HG03039 (cell line): Measurements from ENCODE around the gene DNAJC28.
"Not testable (repeated sequence)": the region's sequence is repeated elsewhere in the genome, so short reads cannot be mapped to it uniquely, and the experiment has no call there.

Source experiments
- ATAC-seq: cut with Tn5 transposase; IDR thresholded peaks from one replicate; pipeline ENCODE4 v1.9.1; 2021; ENCODE audit warnings: mild to moderate bottlenecking, moderate library complexity; ENCODE audit not compliant: unreplicated experiment

DNAJC28 gene

GRCh38 chr21:33491373-33492102 lies at the start of gene DNAJC28:
TSS of gene DNAJC28 (minus strand) at chr21:33491716. CDS start at chr21:33489393, 2,323 bp downstream.
- ATAC-seq, result peak; percentile 96

GRCh38 chr21:33541105-33541711 lies 49.7 kb upstream of the DNAJC28 start:
- no peak for ATAC-seq

GRCh38 chr21:33540711-33541104 lies 49.2 kb upstream of the DNAJC28 start:
- no peak for ATAC-seq

- ATAC-seq, result no peak
These were observed 48.1 kb upstream of the DNAJC28 start for GRCh38 chr21:33539616-33540015.

- ATAC-seq, result no peak
These were observed 45.7 kb upstream of the DNAJC28 start for GRCh38 chr21:33537212-33537611.

GRCh38 chr21:33531007-33531406 lies 39.5 kb upstream of the DNAJC28 start:
- no peak for ATAC-seq

- no peak for ATAC-seq
These were observed 31.4 kb upstream of the DNAJC28 start for GRCh38 chr21:33522953-33523349.

GRCh38 chr21:33522297-33522952 lies 30.9 kb upstream of the DNAJC28 start:
- ATAC-seq, result no peak

- ATAC-seq, result no peak
These were observed 27.4 kb upstream of the DNAJC28 start for GRCh38 chr21:33518899-33519298.

- no peak for ATAC-seq
These were observed 22.7 kb upstream of the DNAJC28 start for GRCh38 chr21:33514229-33514628.

- ATAC-seq, result no peak
These were observed 21.0 kb upstream of the DNAJC28 start for GRCh38 chr21:33512481-33512880.

- ATAC-seq, result no peak
These were observed 20.1 kb upstream of the DNAJC28 start for GRCh38 chr21:33511639-33512038.

- no peak for ATAC-seq
These were observed 19.3 kb upstream of the DNAJC28 start for GRCh38 chr21:33510826-33511225.

GRCh38 chr21:33507003-33507402 lies 15.5 kb upstream of the DNAJC28 start:
- not testable (repeated sequence) for ATAC-seq

GRCh38 chr21:33505833-33506232 lies 14.3 kb upstream of the DNAJC28 start:
- no peak for ATAC-seq

GRCh38 chr21:33496345-33496744 lies 4.8 kb upstream of the DNAJC28 start:
- ATAC-seq, result no peak

- ATAC-seq, result no peak
These were observed 4.2 kb upstream of the DNAJC28 start for GRCh38 chr21:33495743-33496142.

- no peak for ATAC-seq
These were observed 2.2 kb upstream of the DNAJC28 start for GRCh38 chr21:33493756-33494155.

GRCh38 chr21:33492571-33492970 lies 1.1 kb upstream of the DNAJC28 start:
- ATAC-seq, result no peak

GRCh38 chr21:33490991-33491372 lies 534 bp downstream of the DNAJC28 start:
- ATAC-seq, result no peak

GRCh38 chr21:33488936-33489335 lies 2.6 kb downstream of the DNAJC28 start:
- ATAC-seq, result no peak

GRCh38 chr21:33487996-33488395 lies 3.5 kb downstream of the DNAJC28 start:
- ATAC-seq, result no peak
